ENCODE measurements around the gene METTL9. TPM values are rescaled to one million over a fixed set of nuclear protein-coding genes. Genes with fewer than 3 reads are reported as not detected.
A peak's percentile ranks its signal among the peaks of the same experiment; 100 is the strongest.

The METTL9 gene
- total RNA-seq, 2 donors from 2014 or later: 76.3 to 114 TPM

DNA sequence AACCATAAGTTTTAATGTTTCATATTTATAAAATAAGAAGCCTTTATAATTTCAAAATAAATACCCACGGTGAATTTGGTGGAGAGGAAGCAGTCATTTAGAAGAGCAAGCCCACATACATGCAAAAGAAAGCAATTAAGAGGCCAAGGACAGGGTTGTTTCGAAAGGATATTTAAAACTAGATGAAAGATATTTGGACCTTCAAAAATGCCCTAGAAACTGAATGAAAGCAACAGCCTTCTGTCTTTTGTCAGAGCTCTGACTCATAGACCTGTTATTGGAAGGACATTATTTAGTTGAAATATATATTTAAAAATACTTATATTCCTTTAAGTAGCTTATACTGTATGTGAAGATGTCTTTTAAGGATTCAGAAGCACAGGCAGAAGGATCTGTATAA lies 8.6 kb upstream of the METTL9 start:
- Histone ChIP-seq H3K4me3 (no peak overlapping the region), H3K27ac (no peak overlapping the region), H3K27me3 (no peaks in the 10 kb centered on the region), H3K9me3 (no peaks in the 10 kb centered on the region), H3K4me1 (no peaks in the 10 kb centered on the region), H3K36me3 (replicated peaks in 1 of 2; ENCODE audit: insufficient read depth in 1 of 2, low read depth in 2 of 2) (no peaks in the 10 kb centered on the region)
- TF ChIP-seq CTCF (IDR thresholded peaks at IDR 0.05): no peak
- no peak for TF ChIP-seq POLR2A (IDR thresholded peaks at IDR 0.05)
- ATAC-seq: no peak
- WGBS, 2 donors: 49% methylated on average over 2 of the region's 2 CpGs
- intact Hi-C loops (cut with DNase I): no loop called here
- DNase-seq: no peak

DNA sequence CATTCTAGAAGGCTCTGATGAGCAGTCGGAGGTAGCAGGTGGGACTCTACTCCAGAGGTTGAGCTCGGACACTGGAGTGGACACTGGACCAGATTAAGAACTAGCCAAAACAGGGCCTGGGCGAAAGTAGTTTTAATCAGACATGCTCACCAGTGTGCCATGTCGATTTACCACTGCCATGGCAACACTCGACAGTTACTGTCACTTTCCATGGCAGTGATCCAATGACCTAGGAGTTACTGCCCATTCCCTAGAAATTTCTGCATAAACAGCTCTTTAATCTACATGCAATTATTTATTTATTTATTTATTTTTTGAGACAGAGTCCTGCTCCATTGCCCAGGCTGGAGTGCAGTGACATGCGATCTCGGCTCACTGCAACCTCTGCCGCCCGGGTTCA lies 7.2 kb upstream of the METTL9 start:
- no peak overlapping the region for H3K27ac ChIP-seq
- ATAC-seq: no peak
- H3K9me3 ChIP-seq: no peaks in the 10 kb centered on the region
- H3K36me3 ChIP-seq (replicated peaks in 1 of 2; ENCODE audit: insufficient read depth in 1 of 2, low read depth in 2 of 2): no peaks in the 10 kb centered on the region
- no peaks in the 10 kb centered on the region for H3K4me1 ChIP-seq
- H3K27me3 ChIP-seq: no peaks in the 10 kb centered on the region
- intact Hi-C loops (cut with DNase I): no loop called here
- H3K4me3 ChIP-seq: no peak overlapping the region
- DNase-seq: no peak
- TF ChIP-seq POLR2A (IDR thresholded peaks at IDR 0.05) (no peak), CTCF (IDR thresholded peaks at IDR 0.05) (no peak)
- 82 to 84% methylated on average over 9 of the region's 9 CpGs for WGBS, 2 donors

- intact Hi-C loops (cut with DNase I): no loop called here
- WGBS, 2 donors: 69 to 75% methylated on average over 7 of the region's 7 CpGs
- H3K9me3 ChIP-seq: no peaks in the 10 kb centered on the region
- H3K27ac ChIP-seq: no peak overlapping the region
- peaks cover 4% of the 10 kb centered on the region for H3K4me1 ChIP-seq
- H3K4me3 ChIP-seq: no peak overlapping the region
- ATAC-seq (no peak), DNase-seq (no peak)
- no peak for TF ChIP-seq POLR2A (IDR thresholded peaks at IDR 0.05)
- TF ChIP-seq CTCF (IDR thresholded peaks at IDR 0.05): no peak
- no peaks in the 10 kb centered on the region for H3K27me3 ChIP-seq
- H3K36me3 ChIP-seq (replicated peaks in 1 of 2; ENCODE audit: insufficient read depth in 1 of 2, low read depth in 2 of 2): no peaks in the 10 kb centered on the region
Observed at GRCh38 chr16:21593530-21594289, 5.7 kb upstream of the METTL9 start.

- no peak overlapping the region for H3K27ac ChIP-seq
- intact Hi-C loops (cut with DNase I): no loop called here
- H3K27me3 ChIP-seq: no peaks in the 10 kb centered on the region
- H3K36me3 ChIP-seq (replicated peaks in 1 of 2; ENCODE audit: insufficient read depth in 1 of 2, low read depth in 2 of 2): no peaks in the 10 kb centered on the region
- 76 to 81% methylated on average over 2 of the region's 2 CpGs for WGBS, 2 donors
- no peak for DNase-seq
- no peak overlapping the region for H3K4me3 ChIP-seq
- H3K4me1 ChIP-seq: peaks cover 16% of the 10 kb centered on the region
- no peaks in the 10 kb centered on the region for H3K9me3 ChIP-seq
- TF ChIP-seq POLR2A (IDR thresholded peaks at IDR 0.05): no peak
- TF ChIP-seq CTCF (IDR thresholded peaks at IDR 0.05): no peak
- ATAC-seq: no peak
Observed at GRCh38 chr16:21597561-21598030, 1.8 kb upstream of the METTL9 start.

DNA sequence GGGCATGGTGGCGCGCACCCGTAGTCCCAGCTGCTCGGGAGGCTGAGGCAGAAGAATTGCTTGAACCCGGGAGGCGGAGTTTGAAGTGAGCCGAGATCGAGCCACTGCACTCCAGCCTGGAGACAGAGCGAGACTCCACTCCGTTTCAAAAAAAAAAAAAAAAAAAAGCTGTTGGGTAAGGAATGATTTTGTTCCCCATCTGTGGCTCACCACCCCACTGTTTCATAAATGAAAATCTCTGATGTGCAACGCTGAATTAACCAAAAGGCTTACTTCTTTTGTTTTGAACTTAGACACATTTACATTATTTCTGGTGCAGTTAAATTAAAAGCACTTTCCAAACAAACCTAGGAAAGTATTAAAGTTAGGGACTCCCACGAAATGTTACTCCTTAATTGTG lies 1.2 kb upstream of the METTL9 start:
- no peak for DNase-seq
- Histone ChIP-seq H3K27me3 (no peaks in the 10 kb centered on the region), H3K27ac (peak overlapping the region in 3 of 4 donors; percentile 85 to 95 (median 91)), H3K4me3 (no peak overlapping the region), H3K36me3 (replicated peaks in 1 of 2; ENCODE audit: insufficient read depth in 1 of 2, low read depth in 2 of 2) (no peaks in the 10 kb centered on the region), H3K9me3 (no peaks in the 10 kb centered on the region), H3K4me1 (peaks cover 16% of the 10 kb centered on the region)
- no peak for TF ChIP-seq POLR2A (IDR thresholded peaks at IDR 0.05)
- TF ChIP-seq CTCF (IDR thresholded peaks at IDR 0.05): no peak
- ATAC-seq: no peak
- 78 to 83% methylated on average over 12 of the region's 12 CpGs for WGBS, 2 donors
- intact Hi-C loops (cut with DNase I): no loop called here
